Skeletal muscle satellite cell (primary cell): ENCODE measurements around the gene ZPBP.
"Not testable (repeated sequence)": the region's sequence is repeated elsewhere in the genome, so short reads cannot be mapped to it uniquely, and the experiment has no call there.

Experiments used
- H3K27me3 ChIP-seq: 2 replicates; pipeline ENCODE4 v1.7.0; 2013; ENCODE audit warnings: low read length; ENCODE audit not compliant: control insufficient read depth, insufficient read depth
- H3K36me3 ChIP-seq: 2 replicates; pipeline ENCODE4 v1.7.0; 2013; ENCODE audit warnings: mild to moderate bottlenecking, control low read depth, low read length; ENCODE audit not compliant: insufficient read depth
- H3K4me1 ChIP-seq: 2 replicates; pipeline ENCODE4 v1.7.0; 2013; ENCODE audit warnings: low read length; ENCODE audit not compliant: control insufficient read depth, insufficient read depth
- H3K4me2 ChIP-seq: 2 replicates; pipeline ENCODE4 v1.7.0; 2013; ENCODE audit warnings: mild to moderate bottlenecking, low read length
- H3K4me3 ChIP-seq: 2 replicates; pipeline ENCODE4 v1.7.0; 2013; ENCODE audit warnings: low read length
- H3K9ac ChIP-seq: 2 replicates; pipeline ENCODE4 v1.7.0; 2013; ENCODE audit warnings: mild to moderate bottlenecking, low read depth, low read length, moderate library complexity
- H3K9me3 ChIP-seq: replicated peaks from 2 replicates; pipeline ENCODE4 v1.7.0; 2013; ENCODE audit warnings: mild to moderate bottlenecking, control low read depth, low read length

ZPBP gene

GRCh38 chr7:50095634-50096033 lies 2.6 kb upstream of the ZPBP start:
- Histone ChIP-seq H3K36me3 (no peaks in the 10 kb centered on the region), H3K4me2 (no peak overlapping the region)

DNA sequence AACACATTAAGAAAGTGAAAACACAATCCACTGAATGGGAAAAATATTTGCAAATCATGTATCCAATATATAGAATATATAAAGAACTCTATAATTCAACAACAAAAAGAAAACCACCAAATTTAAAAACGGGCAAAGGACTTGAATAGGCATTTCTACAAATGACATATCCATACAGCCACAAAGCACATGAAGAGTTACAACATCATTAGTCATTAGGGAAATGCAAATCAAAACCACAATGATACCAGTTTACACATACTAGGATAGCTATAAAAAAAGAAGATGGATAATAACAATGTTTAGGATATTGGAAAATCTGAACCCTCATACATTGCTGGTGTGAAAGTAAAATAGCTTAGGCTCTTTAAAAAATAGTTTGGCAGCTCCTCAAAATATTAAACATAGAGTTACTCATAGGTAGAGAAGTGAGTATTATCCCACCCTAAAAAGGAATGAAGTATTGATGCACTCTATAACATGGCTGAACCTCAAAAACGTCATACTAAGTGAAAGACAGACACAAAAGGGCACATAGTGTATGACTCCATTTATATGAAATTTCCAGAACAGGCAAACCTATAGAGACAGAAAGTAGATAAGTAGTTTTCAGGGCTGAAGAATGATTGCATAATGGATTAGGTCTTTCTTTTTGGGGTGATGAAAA lies 4.5 kb downstream of the ZPBP start:
- Histone ChIP-seq H3K9ac (no peak overlapping the region), H3K4me2 (no peak overlapping the region), H3K27me3 (no peaks in the 10 kb centered on the region), H3K9me3 (no peaks in the 10 kb centered on the region), H3K4me1 (no peaks in the 10 kb centered on the region), H3K36me3 (no peaks in the 10 kb centered on the region), H3K4me3 (no peak overlapping the region)

More at GRCh38 chr7:50095634-50096033, 2.6 kb upstream of the ZPBP start:
- Histone ChIP-seq H3K9ac (no peak overlapping the region), H3K4me1 (no peaks in the 10 kb centered on the region), H3K9me3 (no peaks in the 10 kb centered on the region), H3K27me3 (peaks cover 5% of the 10 kb centered on the region), H3K4me3 (no peak overlapping the region)

- Histone ChIP-seq H3K27me3 (no peaks in the 10 kb centered on the region), H3K4me1 (no peaks in the 10 kb centered on the region), H3K4me2 (no peak overlapping the region), H3K9ac (no peak overlapping the region), H3K9me3 (no peaks in the 10 kb centered on the region), H3K4me3 (no peak overlapping the region), H3K36me3 (no peaks in the 10 kb centered on the region)
These were observed 7.7 kb downstream of the ZPBP start for GRCh38 chr7:50085344-50085743.

GRCh38 chr7:50073093-50073492 lies 20.0 kb downstream of the ZPBP start:
- no peaks in the 10 kb centered on the region for H3K27me3 ChIP-seq
- no peaks in the 10 kb centered on the region for H3K4me1 ChIP-seq
- H3K4me3 ChIP-seq, result no peak overlapping the region
- H3K4me2 ChIP-seq, result no peak overlapping the region
- H3K36me3 ChIP-seq, result no peaks in the 10 kb centered on the region
- no peaks in the 10 kb centered on the region for H3K9me3 ChIP-seq
- no peak overlapping the region for H3K9ac ChIP-seq

DNA sequence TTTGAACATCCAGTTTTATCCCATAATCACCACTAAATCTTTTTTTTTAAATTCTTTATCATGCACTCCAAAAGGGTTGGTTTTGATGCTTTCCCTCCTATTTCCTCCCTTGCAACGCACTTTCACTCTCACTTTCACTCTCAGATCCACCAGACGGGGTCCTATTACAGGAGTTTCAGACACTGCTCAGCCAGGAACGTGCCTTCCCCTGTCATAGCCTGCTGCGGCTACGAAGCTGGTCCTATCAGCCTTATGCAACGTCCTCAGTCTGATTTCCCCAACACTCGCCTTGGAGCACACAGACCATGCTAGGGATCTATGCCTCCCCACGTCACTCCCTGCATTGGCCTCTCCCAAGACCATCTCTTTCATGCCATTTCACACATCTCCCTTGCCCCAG lies 23.4 kb downstream of the ZPBP start:
- Histone ChIP-seq H3K27me3 (no peaks in the 10 kb centered on the region), H3K4me1 (no peaks in the 10 kb centered on the region), H3K9me3 (no peaks in the 10 kb centered on the region), H3K36me3 (no peaks in the 10 kb centered on the region), H3K9ac (no peak overlapping the region), H3K4me3 (peak overlapping the region; percentile 56), H3K4me2 (peak overlapping the region; percentile 69)

DNA sequence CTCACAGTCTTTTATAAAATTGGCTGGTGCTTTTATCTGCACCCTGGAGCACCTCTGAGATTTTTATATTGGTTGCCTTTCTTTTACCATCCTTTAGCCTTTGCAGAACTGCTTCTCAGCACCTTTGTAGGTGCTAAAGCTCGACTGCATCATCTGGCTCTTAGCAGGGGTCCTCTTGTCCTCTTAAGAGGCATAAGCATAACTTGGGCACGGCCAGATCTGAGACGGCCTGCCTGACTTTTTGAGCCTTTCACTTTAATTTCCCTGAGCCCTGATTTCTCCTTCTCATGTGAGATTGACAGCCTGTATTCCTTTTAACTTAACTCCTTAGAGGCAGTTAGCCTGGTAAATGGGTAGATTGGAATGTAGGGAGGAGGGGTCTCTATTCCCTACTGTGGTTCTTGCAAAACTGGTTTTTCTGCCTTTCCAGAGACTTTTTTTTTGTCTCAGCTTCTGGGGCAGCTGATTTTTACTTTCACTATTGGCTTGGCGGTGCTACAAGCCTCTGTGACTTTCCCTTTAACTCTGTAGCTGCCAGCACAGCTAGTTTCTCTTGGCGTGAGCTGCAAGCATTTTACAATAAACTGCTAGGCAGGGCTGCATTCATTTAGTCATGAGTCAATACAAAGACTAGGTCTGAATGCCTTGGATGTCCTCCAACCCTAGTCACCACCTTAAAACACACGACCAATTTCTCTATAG lies 24.0 kb downstream of the ZPBP start:
- peak overlapping the region; percentile 69 for H3K4me2 ChIP-seq
- no peak overlapping the region for H3K9ac ChIP-seq
- no peaks in the 10 kb centered on the region for H3K4me1 ChIP-seq
- H3K36me3 ChIP-seq, result no peaks in the 10 kb centered on the region
- H3K27me3 ChIP-seq, result no peaks in the 10 kb centered on the region
- peak overlapping the region; percentile 56 for H3K4me3 ChIP-seq
- no peaks in the 10 kb centered on the region for H3K9me3 ChIP-seq

DNA sequence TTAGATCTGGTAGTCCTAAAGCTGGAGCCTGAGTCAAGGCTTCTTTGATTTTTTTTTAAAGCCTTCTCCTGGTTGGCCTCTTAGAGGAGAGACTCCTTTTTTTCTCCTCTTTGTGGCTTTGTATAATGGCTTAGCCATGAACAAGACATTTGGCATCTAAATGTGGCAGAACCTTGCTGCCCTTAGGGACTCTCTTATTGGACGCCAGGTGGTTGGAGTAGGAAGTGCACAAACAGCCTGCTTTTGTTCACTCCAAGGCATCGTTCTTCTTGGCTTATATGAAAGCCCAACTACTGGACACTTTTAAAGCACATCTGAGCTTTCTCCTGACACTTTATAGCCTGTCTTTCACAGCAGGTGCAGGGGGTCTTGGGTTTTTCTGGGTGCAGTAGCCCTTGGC lies 25.0 kb downstream of the ZPBP start:
- no peak overlapping the region for H3K9ac ChIP-seq
- H3K27me3 ChIP-seq, result no peaks in the 10 kb centered on the region
- no peaks in the 10 kb centered on the region for H3K4me1 ChIP-seq
- H3K9me3 ChIP-seq, result no peaks in the 10 kb centered on the region
- H3K36me3 ChIP-seq, result no peaks in the 10 kb centered on the region
- H3K4me3 ChIP-seq, result no peak overlapping the region
- H3K4me2 ChIP-seq, result no peak overlapping the region

- no peaks in the 10 kb centered on the region for H3K4me1 ChIP-seq
- H3K4me3 ChIP-seq, result no peak overlapping the region
- H3K36me3 ChIP-seq, result no peaks in the 10 kb centered on the region
- no peak overlapping the region for H3K4me2 ChIP-seq
- H3K27me3 ChIP-seq, result no peaks in the 10 kb centered on the region
- no peaks in the 10 kb centered on the region for H3K9me3 ChIP-seq
- no peak overlapping the region for H3K9ac ChIP-seq
These were observed 30.1 kb downstream of the ZPBP start for GRCh38 chr7:50062951-50063350.

GRCh38 chr7:50056131-50056530 lies 36.9 kb downstream of the ZPBP start:
- Histone ChIP-seq H3K9ac (no peak overlapping the region), H3K4me2 (no peak overlapping the region), H3K9me3 (no peaks in the 10 kb centered on the region), H3K36me3 (no peaks in the 10 kb centered on the region), H3K27me3 (no peaks in the 10 kb centered on the region), H3K4me3 (no peak overlapping the region), H3K4me1 (no peaks in the 10 kb centered on the region)

DNA sequence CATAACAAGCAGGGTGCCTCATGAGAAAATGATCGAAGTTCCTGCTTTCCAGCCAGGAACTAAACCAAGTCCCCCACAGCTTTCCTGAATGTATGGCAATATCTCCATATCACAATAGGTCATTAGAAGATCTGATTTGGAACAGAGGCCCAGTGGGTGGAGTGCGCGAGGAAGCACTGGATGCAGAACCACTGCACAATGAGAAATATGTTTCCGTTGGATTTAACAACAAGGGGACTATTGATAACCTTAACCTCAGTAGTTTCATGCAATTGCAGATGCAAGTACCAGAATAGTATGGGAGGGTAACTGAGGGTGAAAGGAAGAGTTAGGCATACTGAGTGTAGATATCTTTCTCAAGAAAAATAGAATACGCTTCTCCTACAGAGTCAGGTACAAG lies 45.3 kb downstream of the ZPBP start:
- Histone ChIP-seq H3K27me3 (no peaks in the 10 kb centered on the region), H3K9ac (no peak overlapping the region), H3K4me3 (no peak overlapping the region), H3K4me2 (no peak overlapping the region), H3K36me3 (no peaks in the 10 kb centered on the region), H3K4me1 (no peaks in the 10 kb centered on the region), H3K9me3 (no peaks in the 10 kb centered on the region)

DNA sequence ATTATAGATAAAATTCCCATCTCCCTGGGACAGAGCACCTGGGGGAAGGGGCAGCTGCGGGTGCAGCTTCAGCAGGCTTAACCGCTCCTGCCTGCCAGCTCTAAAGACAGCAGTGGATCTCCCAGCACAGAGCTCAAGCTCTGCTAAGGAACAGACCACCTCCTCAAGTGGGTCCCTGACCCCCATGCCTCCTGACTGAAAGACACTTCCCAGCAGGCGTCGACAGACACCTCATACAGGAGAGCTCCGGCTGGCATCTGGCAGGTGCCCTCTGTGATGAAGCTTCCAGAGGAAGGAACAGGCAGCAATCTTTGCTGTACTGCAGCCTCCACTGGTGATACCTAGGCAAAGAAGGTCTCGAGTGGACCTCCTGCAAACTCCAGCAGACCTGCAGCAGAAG lies 51.9 kb downstream of the ZPBP start:
- H3K4me1 ChIP-seq, H3K9me3 ChIP-seq, H3K9ac ChIP-seq, H3K4me3 ChIP-seq, H3K4me2 ChIP-seq, H3K27me3 ChIP-seq, H3K36me3 ChIP-seq: not testable (repeated sequence)

GRCh38 chr7:50037086-50037485 lies 56.0 kb downstream of the ZPBP start:
- Histone ChIP-seq H3K4me2 (no peak overlapping the region), H3K4me3 (no peak overlapping the region), H3K4me1 (no peaks in the 10 kb centered on the region), H3K36me3 (no peaks in the 10 kb centered on the region), H3K27me3 (no peaks in the 10 kb centered on the region), H3K9me3 (no peaks in the 10 kb centered on the region), H3K9ac (no peak overlapping the region)
